HEK293T (cell line): ENCODE results near the gene SCNN1B.

Experiments
- FOXA1 ChIP-seq: fragments of 450-650 bp; IDR thresholded peaks from 2 replicates; pipeline ENCODE4 v1.6.1; 2016; ENCODE audit warnings: mild to moderate bottlenecking
- FOXK2 ChIP-seq: fragments of 450-650 bp; IDR thresholded peaks from 2 replicates; pipeline ENCODE4 v1.6.1; 2016; ENCODE audit warnings: mild to moderate bottlenecking
- HDGF ChIP-seq: fragments of 450-650 bp; IDR thresholded peaks from 2 replicates; pipeline ENCODE4 v1.6.1; 2017; ENCODE audit warnings: antibody characterized with exemption, borderline replicate concordance
- PKNOX1 ChIP-seq: fragments of 450-650 bp; IDR thresholded peaks from 2 replicates; pipeline ENCODE4 v1.6.1; 2016
- SP1 ChIP-seq: fragments of 450-650 bp; IDR thresholded peaks from 2 replicates; pipeline ENCODE4 v1.6.1; 2017
- TARDBP ChIP-seq: fragments of 450-650 bp; IDR thresholded peaks from 2 replicates; pipeline ENCODE4 v1.6.1; 2016

DNA sequence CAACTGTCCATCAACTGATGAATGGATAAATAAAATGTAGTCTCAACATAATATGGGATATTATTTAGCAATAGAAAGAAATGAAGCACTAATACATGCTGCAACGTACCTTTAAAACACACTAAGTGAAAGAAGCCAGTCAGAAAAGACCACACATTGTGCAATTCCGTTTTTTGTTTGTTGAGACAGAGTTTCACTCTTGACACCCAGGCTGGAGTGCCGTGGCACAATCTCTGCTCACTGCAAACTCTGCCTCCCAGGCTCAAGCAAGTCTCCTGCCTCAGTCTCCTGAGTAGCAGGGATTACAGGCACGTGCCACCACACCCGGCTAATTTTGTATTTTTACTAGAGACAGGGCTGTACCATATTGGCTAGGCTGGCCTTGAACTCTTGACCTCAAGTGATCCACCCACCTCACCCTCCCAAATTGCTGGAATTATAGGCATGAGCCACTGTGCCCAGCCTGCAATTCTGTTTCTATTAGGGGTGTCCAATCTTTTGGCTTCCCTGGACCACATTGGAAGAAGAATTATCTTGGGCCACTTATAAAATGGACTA lies 40.1 kb downstream of the SCNN1B start:
- TF ChIP-seq FOXA1 (no peak), FOXK2 (no peak), HDGF (no peak), PKNOX1 (no peak), SP1 (no peak), TARDBP (no peak)
